Activated naive CD8-positive, alpha-beta T cell (primary cell): ENCODE results near the gene NRG4.
"Not testable (repeated sequence)": the region's sequence is repeated elsewhere in the genome, so short reads cannot be mapped to it uniquely, and the experiment has no call there.

ENCODE experiments used
- H3K27ac Mint-ChIP-seq: one replicate; pipeline ENCODE4 v1.8.0; 2021; ENCODE audit warnings: mixed read lengths
- H3K27me3 Mint-ChIP-seq: one replicate; pipeline ENCODE4 v1.8.0; 2021; ENCODE audit warnings: mixed read lengths
- H3K36me3 Mint-ChIP-seq: one replicate; pipeline ENCODE4 v1.8.0; 2021; ENCODE audit warnings: mixed read lengths
- H3K4me1 Mint-ChIP-seq: one replicate; pipeline ENCODE4 v1.8.0; 2021; ENCODE audit warnings: low read depth, mixed read lengths
- H3K4me3 Mint-ChIP-seq: one replicate; pipeline ENCODE4 v1.8.0; 2021; ENCODE audit warnings: mild to moderate bottlenecking, mixed read lengths
- H3K9me3 Mint-ChIP-seq: one replicate; pipeline ENCODE4 v1.8.0; 2021; ENCODE audit warnings: low read depth, mixed read lengths

The NRG4 gene

GRCh38 chr15:76024021-76024768 is 12.0 kb upstream of the NRG4 start:
- H3K27me3 Mint-ChIP-seq = peaks cover 15% of the 10 kb centered on the region
- H3K4me1 Mint-ChIP-seq = no peaks in the 10 kb centered on the region
- H3K36me3 Mint-ChIP-seq = peaks cover 6% of the 10 kb centered on the region
- H3K4me3 Mint-ChIP-seq = no peak overlapping the region
- H3K9me3 Mint-ChIP-seq = peaks cover 11% of the 10 kb centered on the region
- no peak overlapping the region for H3K27ac Mint-ChIP-seq

- H3K9me3 Mint-ChIP-seq, H3K36me3 Mint-ChIP-seq, H3K27ac Mint-ChIP-seq, H3K4me1 Mint-ChIP-seq, H3K4me3 Mint-ChIP-seq: not testable (repeated sequence)
- H3K27me3 Mint-ChIP-seq = peaks cover 22% of the 10 kb centered on the region
Measured at GRCh38 chr15:76013470-76013869, 1.2 kb upstream of the NRG4 start.

GRCh38 chr15:76010613-76011012 is 1.6 kb downstream of the NRG4 start:
- H3K9me3 Mint-ChIP-seq = peaks cover 3% of the 10 kb centered on the region
- no peak overlapping the region for H3K4me3 Mint-ChIP-seq
- no peaks in the 10 kb centered on the region for H3K36me3 Mint-ChIP-seq
- H3K27ac Mint-ChIP-seq = no peak overlapping the region
- H3K4me1 Mint-ChIP-seq = peaks cover 3% of the 10 kb centered on the region
- H3K27me3 Mint-ChIP-seq = peaks cover 14% of the 10 kb centered on the region

- no peaks in the 10 kb centered on the region for H3K4me1 Mint-ChIP-seq
- H3K9me3 Mint-ChIP-seq = no peaks in the 10 kb centered on the region
- peaks cover 13% of the 10 kb centered on the region for H3K27me3 Mint-ChIP-seq
- H3K4me3 Mint-ChIP-seq = no peak overlapping the region
- no peak overlapping the region for H3K27ac Mint-ChIP-seq
- H3K36me3 Mint-ChIP-seq = no peaks in the 10 kb centered on the region
Measured at GRCh38 chr15:76006136-76006778, 6.0 kb downstream of the NRG4 start.

- H3K27ac Mint-ChIP-seq = no peak overlapping the region
- no peaks in the 10 kb centered on the region for H3K4me1 Mint-ChIP-seq
- H3K9me3 Mint-ChIP-seq = no peaks in the 10 kb centered on the region
- peaks cover 12% of the 10 kb centered on the region for H3K27me3 Mint-ChIP-seq
- no peaks in the 10 kb centered on the region for H3K36me3 Mint-ChIP-seq
- no peak overlapping the region for H3K4me3 Mint-ChIP-seq
Measured at GRCh38 chr15:76003364-76003763, 8.9 kb downstream of the NRG4 start.

GRCh38 chr15:75995611-75996010 is 16.6 kb downstream of the NRG4 start:
- H3K27ac Mint-ChIP-seq = no peak overlapping the region
- H3K4me1 Mint-ChIP-seq = no peaks in the 10 kb centered on the region
- H3K36me3 Mint-ChIP-seq = peaks cover 6% of the 10 kb centered on the region
- H3K9me3 Mint-ChIP-seq = peaks cover 7% of the 10 kb centered on the region
- peaks cover 6% of the 10 kb centered on the region for H3K27me3 Mint-ChIP-seq
- no peak overlapping the region for H3K4me3 Mint-ChIP-seq

GRCh38 chr15:75994220-75994619 is 18.0 kb downstream of the NRG4 start:
- Mint-ChIP-seq H3K27me3 (peaks cover 6% of the 10 kb centered on the region), H3K9me3 (peaks cover 7% of the 10 kb centered on the region), H3K27ac (no peak overlapping the region), H3K36me3 (peaks cover 6% of the 10 kb centered on the region), H3K4me3 (no peak overlapping the region), H3K4me1 (no peaks in the 10 kb centered on the region)

- H3K4me3 Mint-ChIP-seq = no peak overlapping the region
- H3K27me3 Mint-ChIP-seq = peaks cover 6% of the 10 kb centered on the region
- no peak overlapping the region for H3K27ac Mint-ChIP-seq
- peaks cover 7% of the 10 kb centered on the region for H3K9me3 Mint-ChIP-seq
- peaks cover 6% of the 10 kb centered on the region for H3K36me3 Mint-ChIP-seq
- H3K4me1 Mint-ChIP-seq = no peaks in the 10 kb centered on the region
Measured at GRCh38 chr15:75992897-75993296, 19.3 kb downstream of the NRG4 start.

- H3K36me3 Mint-ChIP-seq = peaks cover 6% of the 10 kb centered on the region
- no peak overlapping the region for H3K4me3 Mint-ChIP-seq
- H3K4me1 Mint-ChIP-seq = no peaks in the 10 kb centered on the region
- peaks cover 7% of the 10 kb centered on the region for H3K9me3 Mint-ChIP-seq
- H3K27ac Mint-ChIP-seq = no peak overlapping the region
- peaks cover 2% of the 10 kb centered on the region for H3K27me3 Mint-ChIP-seq
Measured at GRCh38 chr15:75989875-75990274, 22.3 kb downstream of the NRG4 start.

- Mint-ChIP-seq H3K27ac (no peak overlapping the region), H3K4me3 (no peak overlapping the region), H3K36me3 (peaks cover under 1% of the 10 kb centered on the region), H3K27me3 (no peaks in the 10 kb centered on the region), H3K4me1 (no peaks in the 10 kb centered on the region), H3K9me3 (peaks cover 7% of the 10 kb centered on the region)
Measured at GRCh38 chr15:75989045-75989444, 23.2 kb downstream of the NRG4 start.

- Mint-ChIP-seq H3K9me3 (no peaks in the 10 kb centered on the region), H3K4me1 (no peaks in the 10 kb centered on the region), H3K4me3 (no peak overlapping the region), H3K27ac (no peak overlapping the region), H3K27me3 (peaks cover 2% of the 10 kb centered on the region), H3K36me3 (no peaks in the 10 kb centered on the region)
Measured at GRCh38 chr15:75985971-75986370, 26.3 kb downstream of the NRG4 start.

GRCh38 chr15:75984706-75985105 is 27.5 kb downstream of the NRG4 start:
- not testable (repeated sequence) for H3K9me3 Mint-ChIP-seq, H3K36me3 Mint-ChIP-seq, H3K4me3 Mint-ChIP-seq, H3K27me3 Mint-ChIP-seq, H3K4me1 Mint-ChIP-seq, H3K27ac Mint-ChIP-seq

GRCh38 chr15:75982468-75982867 is 29.8 kb downstream of the NRG4 start:
- Mint-ChIP-seq H3K9me3 (no peaks in the 10 kb centered on the region), H3K4me1 (no peaks in the 10 kb centered on the region), H3K36me3 (peaks cover 2% of the 10 kb centered on the region), H3K27ac (no peak overlapping the region), H3K4me3 (no peak overlapping the region), H3K27me3 (peaks cover 16% of the 10 kb centered on the region)

GRCh38 chr15:75981149-75981815 is 30.9 kb downstream of the NRG4 start:
- H3K9me3 Mint-ChIP-seq = no peaks in the 10 kb centered on the region
- H3K4me3 Mint-ChIP-seq = no peak overlapping the region
- H3K27ac Mint-ChIP-seq = no peak overlapping the region
- no peaks in the 10 kb centered on the region for H3K4me1 Mint-ChIP-seq
- peaks cover 16% of the 10 kb centered on the region for H3K27me3 Mint-ChIP-seq
- H3K36me3 Mint-ChIP-seq = peaks cover 2% of the 10 kb centered on the region

GRCh38 chr15:75976766-75977165 is 35.5 kb downstream of the NRG4 start:
- not testable (repeated sequence) for H3K4me1 Mint-ChIP-seq, H3K4me3 Mint-ChIP-seq, H3K36me3 Mint-ChIP-seq, H3K27ac Mint-ChIP-seq, H3K9me3 Mint-ChIP-seq
- H3K27me3 Mint-ChIP-seq = peaks cover 17% of the 10 kb centered on the region
